Bronchial epithelial cell (primary cell): ENCODE measurements around the gene ETNK1. TPM values are rescaled to one million over a fixed set of nuclear protein-coding genes. Genes with fewer than 3 reads are reported as not detected.

Experiments
- DNase-seq: peaks from one replicate; pipeline ENCODE4 v3.0.0-alpha.2; 2010; ENCODE audit warnings: low read depth
- FAIRE-seq: peaks from 2 replicates; lab custom pipeline; 2011; peaks lifted over from hg19 to GRCh38; lab: Jason Lieb, UNC
- H3K27me3 ChIP-seq: 2 replicates; pipeline ENCODE4 v1.5.1; 2011; ENCODE audit warnings: low read length; ENCODE audit not compliant: control insufficient read depth, insufficient read depth
- H3K36me3 ChIP-seq: 2 replicates; pipeline ENCODE4 v1.5.1; 2011; ENCODE audit warnings: low read length; ENCODE audit not compliant: control insufficient read depth, insufficient read depth
- H3K4me3 ChIP-seq: 2 replicates; pipeline ENCODE4 v1.5.1; 2011; ENCODE audit warnings: mild to moderate bottlenecking, low read depth, low read length, control low read depth
- CTCF ChIP-seq: IDR thresholded peaks from 2 replicates; pipeline ENCODE4 v1.5.1; 2011; ENCODE audit warnings: mild to moderate bottlenecking, moderate library complexity, low read length, control low read depth, inconsistent platforms; ENCODE audit not compliant: insufficient read depth, severe bottlenecking
- total RNA-seq: library from RNA; depleted of rRNA; stranded (reverse); fragments of >200 nt; gene quantifications from 2 replicates; pipeline ENCODE4 v1.2.1, GENCODE V29; 2014

The ETNK1 gene
- total RNA-seq, 1 donor from 2014 or later, result 9.7 TPM

- Histone ChIP-seq H3K4me3 (no peak overlapping the region), H3K36me3 (no peaks in the 10 kb centered on the region), H3K27me3 (no peaks in the 10 kb centered on the region)
- FAIRE-seq, result no peak
- peak; percentile 74 for DNase-seq
- no peak for TF ChIP-seq CTCF
Measured at GRCh38 chr12:22653791-22654190, 28.8 kb downstream of the ETNK1 start.

DNA sequence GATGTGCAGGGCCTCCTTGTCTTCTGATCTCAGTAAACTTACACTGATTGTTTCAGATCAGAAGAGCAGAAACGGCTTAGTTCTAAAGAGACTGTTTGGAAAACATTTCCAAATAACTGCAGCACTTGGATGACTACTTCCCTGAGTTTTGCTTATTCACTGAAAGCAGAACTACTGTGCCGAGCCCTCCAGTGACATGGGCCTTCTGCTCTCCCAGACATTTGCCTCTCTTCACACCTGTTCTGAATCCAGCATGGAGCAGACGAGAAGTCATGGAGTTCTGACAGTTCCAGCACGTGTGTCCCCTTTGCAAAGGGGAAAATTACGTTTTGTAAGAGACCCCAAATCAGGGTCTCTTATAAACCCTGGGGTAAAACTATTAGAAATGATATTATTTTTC lies 31.4 kb downstream of the ETNK1 start:
- Histone ChIP-seq H3K27me3 (no peaks in the 10 kb centered on the region), H3K4me3 (no peak overlapping the region), H3K36me3 (no peaks in the 10 kb centered on the region)
- no peak for FAIRE-seq
- DNase-seq, result no peak
- TF ChIP-seq CTCF, result no peak

- H3K27me3 ChIP-seq, result no peaks in the 10 kb centered on the region
- TF ChIP-seq CTCF, result no peak
- H3K4me3 ChIP-seq, result no peak overlapping the region
- DNase-seq (peak; percentile 50), FAIRE-seq (no peak)
- H3K36me3 ChIP-seq, result no peaks in the 10 kb centered on the region
Measured at GRCh38 chr12:22656831-22657230, 31.9 kb downstream of the ETNK1 start.

DNA sequence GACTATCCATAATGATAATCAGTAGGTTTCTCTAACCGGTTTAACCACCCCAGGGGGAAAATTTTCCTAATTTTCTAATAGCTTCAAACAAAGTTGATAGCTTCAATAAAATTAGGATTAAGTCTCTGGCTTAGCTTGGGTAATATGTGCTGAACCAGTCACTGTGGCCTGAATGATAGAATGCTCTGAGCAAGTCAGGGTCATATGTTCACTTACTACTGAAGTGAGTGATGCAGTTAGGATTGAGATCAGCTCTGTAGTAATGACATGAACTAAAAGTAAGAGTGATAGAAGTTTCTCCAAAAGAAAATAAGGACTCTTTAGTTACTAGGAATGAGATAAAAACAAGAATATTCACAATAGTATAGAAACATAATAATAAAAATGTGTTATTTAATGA lies 32.6 kb downstream of the ETNK1 start:
- Histone ChIP-seq H3K4me3 (no peak overlapping the region), H3K27me3 (no peaks in the 10 kb centered on the region), H3K36me3 (no peaks in the 10 kb centered on the region)
- no peak for TF ChIP-seq CTCF
- DNase-seq (peak; percentile 67), FAIRE-seq (no peak)

GRCh38 chr12:22658214-22658613 lies 33.2 kb downstream of the ETNK1 start:
- Histone ChIP-seq H3K36me3 (no peaks in the 10 kb centered on the region), H3K4me3 (no peak overlapping the region), H3K27me3 (no peaks in the 10 kb centered on the region)
- peak; percentile 99 for DNase-seq
- no peak for FAIRE-seq
- TF ChIP-seq CTCF, result no peak

- DNase-seq (no peak), FAIRE-seq (no peak)
- peaks cover 1% of the 10 kb centered on the region for H3K36me3 ChIP-seq
- no peak for TF ChIP-seq CTCF
- no peak overlapping the region for H3K4me3 ChIP-seq
- no peaks in the 10 kb centered on the region for H3K27me3 ChIP-seq
Measured at GRCh38 chr12:22662356-22662755, 37.4 kb downstream of the ETNK1 start.
